Stimulated activated CD4-positive, alpha-beta T cell treated with anti-CD3 and anti-CD28 coated beads, Interleukin-1b, Interleukin-23, amount 100 ng/mL, for 24 hours (primary cell): Measurements from ENCODE around the gene CORIN.

Source experiments
- DNase-seq, 4 experiments: peaks; one replicate each; pipeline ENCODE4 v3.0.0-alpha.2; 2020; ENCODE audit warnings: low read depth in 4 of 4, low spot score in 1 of 4

CORIN gene

GRCh38 chr4:47647544-47647943 is 190.3 kb downstream of the CORIN start:
- no peak for DNase-seq

- no peak for DNase-seq
These were observed 190.8 kb downstream of the CORIN start for GRCh38 chr4:47647029-47647428.

- DNase-seq: no peak
These were observed 191.5 kb downstream of the CORIN start for GRCh38 chr4:47646372-47646771.

GRCh38 chr4:47643845-47644244 is 194.0 kb downstream of the CORIN start:
- DNase-seq: no peak

GRCh38 chr4:47642985-47643760 is 194.7 kb downstream of the CORIN start:
- no peak for DNase-seq

DNA sequence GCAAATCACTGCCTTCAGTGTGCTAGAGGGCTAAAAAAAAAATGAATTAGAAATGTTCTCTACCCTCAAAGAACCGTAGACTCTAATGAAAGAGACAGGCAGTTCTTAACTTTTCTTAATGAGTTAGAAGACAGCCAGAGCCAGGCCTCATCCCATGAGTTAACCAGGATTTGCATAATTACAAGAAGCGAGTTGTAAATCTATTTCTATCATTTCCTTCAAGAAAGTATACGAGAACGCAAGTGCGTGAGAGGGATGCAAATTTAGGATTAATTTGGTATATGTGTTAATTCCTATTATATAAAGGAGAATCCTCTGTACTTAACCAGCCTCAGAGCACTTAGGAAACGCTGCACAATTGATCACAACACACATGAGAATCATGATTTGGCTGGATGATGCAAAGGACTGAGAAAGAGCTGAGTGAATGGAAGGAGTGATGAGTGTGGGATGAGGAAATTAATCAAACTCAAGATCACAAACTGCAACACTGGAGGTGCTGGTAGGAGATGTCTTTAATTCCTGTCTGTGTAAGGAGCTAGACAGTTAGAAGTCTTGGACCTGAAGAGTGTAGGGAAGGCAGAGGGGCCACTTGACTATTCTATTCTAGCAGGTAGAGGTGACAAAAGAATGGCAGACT is 195.6 kb downstream of the CORIN start:
- no peak for DNase-seq

GRCh38 chr4:47641755-47642154 is 196.1 kb downstream of the CORIN start:
- no peak for DNase-seq

DNA sequence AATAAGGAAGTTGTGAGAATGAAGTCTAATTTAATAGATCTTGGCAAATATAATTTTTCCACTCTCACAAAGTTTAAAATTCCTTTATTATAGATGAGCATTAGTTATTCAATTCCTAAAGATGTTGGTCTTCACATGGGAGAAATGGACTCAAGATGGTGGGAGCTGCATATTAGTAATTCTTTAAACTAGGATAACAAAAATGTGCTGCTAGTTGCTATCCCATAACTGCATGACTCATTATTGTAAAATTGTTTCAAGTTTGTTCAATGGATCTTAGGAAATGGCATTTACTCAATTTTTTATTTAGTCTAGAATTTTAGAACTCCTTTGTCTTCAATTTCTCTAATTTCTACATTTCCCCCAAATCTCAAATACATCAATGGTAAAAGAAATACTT is 197.0 kb downstream of the CORIN start:
- DNase-seq: no peak

DNA sequence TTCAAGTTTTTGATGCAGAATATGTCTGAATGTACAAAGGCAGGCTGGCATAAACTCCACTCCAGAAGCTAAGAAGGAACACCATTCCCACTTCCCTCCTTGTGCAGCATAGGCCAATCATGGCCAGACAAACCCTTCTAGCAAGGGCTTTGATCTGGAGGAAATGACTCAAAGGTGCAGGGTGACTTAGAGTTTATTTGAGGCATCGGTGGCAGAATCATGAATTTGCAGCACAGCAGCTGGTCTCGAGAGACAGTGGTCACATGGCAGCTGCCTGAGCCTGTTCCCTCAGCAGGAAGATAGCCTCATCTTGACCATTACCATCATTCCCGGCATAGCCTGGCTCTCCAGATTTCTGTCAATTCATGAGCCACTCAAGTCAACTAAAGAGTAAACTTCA is 198.3 kb downstream of the CORIN start:
- no peak for DNase-seq

- no peak for DNase-seq
These were observed 206.7 kb downstream of the CORIN start for GRCh38 chr4:47631161-47631560.

- no peak for DNase-seq
These were observed 213.8 kb downstream of the CORIN start for GRCh38 chr4:47624031-47624441.

DNA sequence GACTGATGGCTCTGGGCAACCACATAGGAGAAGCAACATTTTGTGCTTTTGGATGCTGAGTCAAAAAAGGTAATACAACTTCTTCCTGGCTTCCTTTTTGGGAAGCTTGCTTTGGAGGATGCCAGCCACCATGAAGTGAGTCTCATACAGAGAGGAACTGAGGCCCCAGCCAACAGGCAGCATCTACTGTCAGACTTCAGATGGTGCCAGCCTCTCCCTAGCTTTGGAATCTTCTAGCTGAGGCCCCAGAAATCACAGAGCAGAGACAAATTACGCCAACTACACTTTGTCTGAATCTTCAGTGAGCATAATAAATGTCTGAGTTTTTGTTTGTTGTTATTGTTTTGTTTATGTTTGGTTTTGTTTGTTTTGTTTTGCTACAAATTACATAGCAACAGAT is 216.7 kb downstream of the CORIN start:
- no peak for DNase-seq

DNA sequence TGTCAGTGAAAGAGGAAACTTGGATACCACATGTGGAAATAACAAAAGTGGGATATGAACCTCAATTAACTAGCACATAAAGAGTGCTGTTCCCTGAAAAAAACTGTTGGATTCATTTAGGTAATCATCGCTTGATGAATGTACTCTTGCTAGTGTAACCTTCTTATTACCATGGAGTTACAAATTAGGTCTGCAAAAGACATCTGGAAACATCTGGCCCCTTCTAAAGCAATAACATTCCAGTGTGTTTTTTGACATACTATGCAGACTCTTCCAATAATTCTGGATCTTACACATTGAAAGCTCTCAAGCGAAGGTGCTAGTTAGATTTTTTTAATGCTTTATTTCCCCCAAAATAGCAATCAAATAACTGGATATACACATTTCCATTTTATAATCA is 218.2 kb downstream of the CORIN start:
- no peak for DNase-seq

DNA sequence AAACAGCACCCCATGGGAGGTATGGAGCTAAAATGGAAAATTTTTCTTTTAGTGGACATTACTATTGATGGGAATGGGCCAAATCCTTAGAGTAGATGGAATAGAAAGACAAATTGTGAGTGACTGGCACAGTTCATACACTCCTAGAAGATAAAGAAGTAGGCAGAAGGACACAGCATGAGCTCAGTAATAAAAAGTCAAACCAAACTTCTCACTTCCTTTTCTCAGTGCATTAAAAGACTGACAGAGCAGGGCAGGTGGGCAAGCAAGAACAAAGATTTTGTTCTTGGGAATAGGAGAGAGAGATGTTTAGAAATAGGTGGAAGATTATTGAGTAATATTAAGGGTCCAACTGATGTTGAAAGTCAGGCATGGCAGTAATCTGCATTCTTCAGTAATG is 220.3 kb downstream of the CORIN start:
- no peak for DNase-seq

DNA sequence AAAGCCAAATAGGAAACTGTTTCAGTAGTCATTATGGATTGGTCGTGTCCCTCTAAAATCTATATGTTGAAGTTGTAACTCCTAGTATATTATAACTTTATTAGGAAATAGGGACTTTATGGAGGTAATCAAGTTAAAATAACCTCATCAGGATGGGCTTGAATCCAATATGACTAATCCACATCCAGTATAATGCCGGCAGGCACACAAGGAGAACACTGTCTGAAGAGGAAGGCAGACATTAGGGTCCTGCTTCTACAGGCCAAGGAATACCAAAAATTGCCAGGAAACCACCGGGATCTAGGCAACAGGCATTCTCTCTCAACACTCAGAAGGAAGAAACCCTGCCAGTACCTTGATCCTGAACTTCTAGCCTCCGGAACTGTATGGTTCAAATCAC is 222.5 kb downstream of the CORIN start:
- no peak for DNase-seq

DNA sequence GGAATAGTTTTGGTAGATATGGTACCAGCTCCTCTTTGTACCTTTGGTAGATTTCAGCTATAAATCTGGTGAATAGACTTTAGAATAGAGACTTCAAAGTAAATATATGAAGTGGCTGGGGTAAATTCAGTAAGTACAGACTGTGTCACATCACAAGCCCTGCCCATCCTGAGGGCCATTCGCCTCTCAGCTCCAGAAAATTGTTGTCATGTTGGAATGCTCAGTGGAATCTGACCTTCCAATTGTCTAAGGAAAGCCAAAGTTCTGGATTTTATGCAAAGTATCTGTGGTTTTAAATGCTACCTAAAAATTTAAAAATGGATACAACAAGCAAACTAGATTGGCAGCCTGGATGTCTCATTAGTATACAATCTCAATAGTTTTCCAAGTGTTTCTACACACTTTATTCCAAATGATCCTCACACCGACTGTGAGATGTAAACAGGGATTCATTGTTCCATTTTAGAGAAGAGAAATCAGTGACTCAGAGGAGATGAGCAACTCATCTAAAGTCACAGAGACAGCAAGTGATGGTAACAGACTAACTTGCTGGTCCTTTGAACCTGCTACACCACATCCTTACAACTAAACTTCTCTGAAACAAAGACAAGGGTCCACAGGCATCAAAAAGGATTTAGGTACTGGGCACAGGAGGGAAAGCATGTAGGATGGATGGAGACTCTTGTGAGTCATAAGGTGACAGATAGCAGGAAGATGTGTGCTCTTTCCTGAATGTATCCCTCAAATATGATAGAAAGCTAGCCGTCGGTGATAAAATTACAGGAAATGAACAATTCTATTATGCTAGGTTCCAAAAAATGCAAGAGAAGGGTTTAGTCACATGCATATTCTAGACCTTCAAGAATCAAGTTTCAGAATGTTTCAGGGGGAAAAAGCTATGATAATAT is 225.5 kb downstream of the CORIN start:
- DNase-seq: no peak

GRCh38 chr4:47606482-47606881 is 231.4 kb downstream of the CORIN start:
- no peak for DNase-seq

GRCh38 chr4:47598896-47599295 is 239.0 kb downstream of the CORIN start:
- DNase-seq: no peak

DNA sequence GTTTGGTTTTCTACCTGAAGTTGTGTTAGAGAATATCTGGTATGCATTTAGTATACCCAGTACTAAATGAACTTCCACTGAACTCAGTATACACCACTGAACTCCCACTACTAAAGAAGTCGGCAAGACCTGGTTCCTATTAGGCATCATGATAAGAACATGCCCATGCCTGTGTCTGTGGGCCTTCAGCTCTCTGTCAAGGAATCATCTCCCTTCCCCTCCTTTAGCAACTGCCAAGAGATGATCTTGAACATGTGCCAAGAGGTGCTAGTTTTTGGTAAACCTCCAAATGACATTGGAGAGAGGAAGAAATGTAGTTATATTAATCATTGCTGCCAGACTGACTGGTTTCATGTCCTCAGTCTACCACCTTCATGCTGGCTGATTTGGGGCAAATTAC is 239.5 kb downstream of the CORIN start:
- DNase-seq: no peak

DNA sequence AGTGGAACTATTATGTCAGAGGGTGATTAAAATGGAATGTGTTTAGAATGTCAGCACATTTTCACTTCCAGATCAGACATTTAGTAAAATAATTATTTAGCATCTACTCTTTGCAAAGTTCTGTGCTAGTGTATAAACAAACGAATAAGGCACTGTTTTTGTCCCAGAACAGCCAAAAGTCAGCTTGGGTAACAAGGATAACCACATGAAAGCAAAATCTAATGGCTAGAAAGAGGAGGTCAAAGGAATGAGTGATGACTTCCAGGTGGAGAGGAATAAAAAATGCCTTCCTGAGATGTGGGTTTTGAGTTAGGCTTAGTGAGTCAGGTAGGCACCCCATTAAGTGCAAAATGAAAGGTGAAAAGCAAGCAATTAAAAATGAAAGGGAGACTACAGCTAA is 240.2 kb downstream of the CORIN start:
- DNase-seq: no peak

DNA sequence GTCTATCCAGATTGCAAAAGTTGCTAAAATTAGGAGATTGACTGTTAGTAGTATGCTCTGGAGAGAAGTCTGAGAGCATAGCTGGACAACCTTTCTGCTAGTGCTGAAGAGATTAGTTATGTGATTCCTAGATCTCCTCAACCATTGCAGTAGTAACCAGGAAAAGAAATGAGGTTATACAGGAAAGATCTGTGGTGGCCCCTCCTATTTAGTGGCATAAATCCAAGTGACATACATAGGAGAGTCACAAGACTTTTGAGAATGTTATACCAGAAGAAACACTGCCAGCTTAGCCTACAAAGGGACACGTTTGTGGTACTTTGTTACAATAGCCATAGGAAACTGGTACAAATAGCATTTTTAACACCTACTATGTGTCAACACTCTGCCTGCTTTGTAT is 247.5 kb downstream of the CORIN start:
- DNase-seq: no peak

- DNase-seq: no peak
These were observed 258.6 kb downstream of the CORIN start for GRCh38 chr4:47579235-47579634.
